Neural cell (in vitro differentiated cells): ENCODE data around the gene GSTA3. TPM values are rescaled to one million over a fixed set of nuclear protein-coding genes. Genes with fewer than 3 reads are reported as not detected.
"Not testable (repeated sequence)": the region's sequence is repeated elsewhere in the genome, so short reads cannot be mapped to it uniquely, and the experiment has no call there.

Experiments used
- H2AFZ ChIP-seq: fragments of 200-600, 300-800 bp; sonication (generic), shearing (Covaris generic); 2 replicates; pipeline ENCODE4 v1.6.0; 2014; ENCODE audit warnings: low read depth, mild to moderate bottlenecking, antibody characterized with exemption, low read length, moderate library complexity
- H3F3A ChIP-seq: fragments of 200-600 bp; shearing (Covaris generic); 2 replicates; pipeline ENCODE4 v1.6.1; 2016; ENCODE audit warnings: mild to moderate bottlenecking, moderate library complexity, mixed read lengths, antibody characterized with exemption, low read length; ENCODE audit not compliant: insufficient read depth, poor library complexity, severe bottlenecking
- H3K27ac ChIP-seq: fragments of 200-600, 300-800 bp; sonication (generic), shearing (Covaris generic); 2 replicates; pipeline ENCODE4 v1.5.1; 2014; ENCODE audit warnings: mild to moderate bottlenecking, low read length, moderate library complexity
- H3K27me3 ChIP-seq: fragments of 300-800, 200-600 bp; sonication (generic), shearing (Covaris generic); 2 replicates; pipeline ENCODE4 v1.6.0; 2014; ENCODE audit warnings: mild to moderate bottlenecking, low read depth, low read length, moderate library complexity; ENCODE audit not compliant: insufficient read depth
- H3K36me3 ChIP-seq: fragments of 300-800, 200-600 bp; sonication (generic), shearing (Covaris generic); 2 replicates; pipeline ENCODE4 v1.5.1; 2014; ENCODE audit warnings: mild to moderate bottlenecking, antibody characterized with exemption, low read length, moderate library complexity; ENCODE audit not compliant: insufficient read depth
- H3K4me2 ChIP-seq: fragments of 300-800, 200-600 bp; sonication (generic), shearing (Covaris generic); 2 replicates; pipeline ENCODE4 v1.6.0; 2014; ENCODE audit warnings: mild to moderate bottlenecking, low read length
- H3K4me3 ChIP-seq: fragments of 300-800, 200-600 bp; sonication (generic), shearing (Covaris generic); 2 replicates; pipeline ENCODE4 v1.5.1; 2014; ENCODE audit warnings: mild to moderate bottlenecking, low read length, moderate library complexity
- H3K79me2 ChIP-seq: fragments of 200-600 bp; shearing (Covaris generic); replicated peaks from 2 replicates; pipeline ENCODE4 v1.6.0; 2014; ENCODE audit warnings: mild to moderate bottlenecking, low read length, moderate library complexity; ENCODE audit not compliant: insufficient read depth
- H3K9ac ChIP-seq: fragments of 300-800, 200-600 bp; sonication (generic), shearing (Covaris generic); 2 replicates; pipeline ENCODE4 v1.6.1; 2016; ENCODE audit warnings: mild to moderate bottlenecking, low read length, mixed read lengths
- H3K9me2 ChIP-seq: fragments of 200-600 bp; shearing (Covaris generic); 2 replicates; pipeline ENCODE4 v1.6.1; 2016; ENCODE audit warnings: mild to moderate bottlenecking, low read length, mixed read lengths; ENCODE audit not compliant: insufficient read depth
- H3K9me3 ChIP-seq: fragments of 200-600, 300-800 bp; sonication (generic), shearing (Covaris generic); 2 replicates; pipeline ENCODE4 v1.6.1; 2016; ENCODE audit warnings: mild to moderate bottlenecking, mixed run types, low read length, moderate library complexity, mixed read lengths
- H4K20me1 ChIP-seq: fragments of 200-600 bp; shearing (Covaris generic); 2 replicates; pipeline ENCODE4 v1.6.1; 2016; ENCODE audit warnings: mild to moderate bottlenecking, mixed run types; ENCODE audit not compliant: insufficient read depth
- CTCF ChIP-seq: fragments of 450-650 bp; IDR thresholded peaks from 2 replicates; pipeline ENCODE4 v1.5.1; 2014; ENCODE audit warnings: antibody characterized with exemption, mild to moderate bottlenecking, moderate library complexity; ENCODE audit not compliant: poor library complexity, severe bottlenecking
- EP300 ChIP-seq: fragments of 450-650 bp; conservative IDR thresholded peaks from 2 replicates; pipeline ENCODE4 v1.6.1; 2014; ENCODE audit warnings: antibody characterized with exemption, mild to moderate bottlenecking, moderate library complexity; ENCODE audit not compliant: poor library complexity, severe bottlenecking
- EZH2 ChIP-seq: fragments of 200-600, 300-800 bp; shearing (Covaris generic), sonication (generic); IDR thresholded peaks from 2 replicates; pipeline ENCODE4 v1.6.1; 2014; ENCODE audit warnings: antibody characterized with exemption, low read length, borderline replicate concordance, mild to moderate bottlenecking; ENCODE audit not compliant: insufficient read depth, poor library complexity, severe bottlenecking
- MXI1 ChIP-seq: fragments of 450-650 bp; conservative IDR thresholded peaks from 2 replicates; pipeline ENCODE4 v1.6.1; 2014; ENCODE audit warnings: antibody characterized with exemption, mild to moderate bottlenecking; ENCODE audit not compliant: poor library complexity, severe bottlenecking
- POLR2AphosphoS5 ChIP-seq: IDR thresholded peaks from 2 replicates; pipeline ENCODE4 v1.6.1; 2012
- RAD21 ChIP-seq: fragments of 450-650 bp; conservative IDR thresholded peaks from 2 replicates; pipeline ENCODE4 v1.6.1; 2014; ENCODE audit warnings: antibody characterized with exemption, mild to moderate bottlenecking, moderate library complexity
- REST ChIP-seq: IDR thresholded peaks from 2 replicates; pipeline ENCODE4 v1.6.1; 2012; ENCODE audit warnings: borderline replicate concordance
- SMC3 ChIP-seq: fragments of 450-650 bp; conservative IDR thresholded peaks from 2 replicates; pipeline ENCODE4 v1.6.1; 2014; ENCODE audit warnings: antibody characterized with exemption, mild to moderate bottlenecking, moderate library complexity; ENCODE audit not compliant: poor library complexity
- TAF1 ChIP-seq: IDR thresholded peaks from 2 replicates; pipeline ENCODE4 v1.6.1; 2012; ENCODE audit warnings: low read depth
- polyA plus RNA-seq: library from polyadenylated mRNA; depleted of rRNA; stranded (reverse); fragments of >200 nt; gene quantifications from 2 replicates; pipeline ENCODE4 v1.2.3, GENCODE V29; 2014

The GSTA3 gene
- polyA plus RNA-seq, 1 donor from 2014 or later = not detected

GRCh38 chr6:52925919-52926792 lies 16.7 kb upstream of the GSTA3 start:
- no peaks in the 10 kb centered on the region for H3K9me3 ChIP-seq
- H3K79me2 ChIP-seq = no peaks in the 10 kb centered on the region
- H4K20me1 ChIP-seq = no peaks in the 10 kb centered on the region
- H2AFZ ChIP-seq = no peak overlapping the region
- no peak overlapping the region for H3K27ac ChIP-seq
- no peaks in the 10 kb centered on the region for H3K36me3 ChIP-seq
- no peak overlapping the region for H3K4me3 ChIP-seq
- H3K27me3 ChIP-seq = no peaks in the 10 kb centered on the region
- H3K9me2 ChIP-seq = no peaks in the 10 kb centered on the region
- H3K9ac ChIP-seq = no peak overlapping the region
- TF ChIP-seq TAF1 (no peak), POLR2AphosphoS5 (no peak), CTCF (no peak), SMC3 (no peak), EZH2 (no peak), MXI1 (no peak), EP300 (no peak)
- H3K4me2 ChIP-seq = no peak overlapping the region
- H3F3A ChIP-seq = no peaks in the 10 kb centered on the region

- no peak overlapping the region for H3K9ac ChIP-seq
- no peak overlapping the region for H3K27ac ChIP-seq
- H2AFZ ChIP-seq = no peak overlapping the region
- TF ChIP-seq MXI1 = no peak
- TF ChIP-seq REST = no peak
- TF ChIP-seq SMC3 = no peak
- TF ChIP-seq TAF1 = no peak
- no peak for TF ChIP-seq POLR2AphosphoS5
- no peak for TF ChIP-seq CTCF
- no peak for TF ChIP-seq EP300
- no peak for TF ChIP-seq EZH2
- no peak for TF ChIP-seq RAD21
- no peaks in the 10 kb centered on the region for H3K9me3 ChIP-seq
- no peak overlapping the region for H3K4me3 ChIP-seq
- H3K79me2 ChIP-seq = no peaks in the 10 kb centered on the region
- no peak overlapping the region for H3K4me2 ChIP-seq
- no peaks in the 10 kb centered on the region for H3K27me3 ChIP-seq
- H3K9me2 ChIP-seq = no peaks in the 10 kb centered on the region
- H4K20me1 ChIP-seq = no peaks in the 10 kb centered on the region
- no peaks in the 10 kb centered on the region for H3K36me3 ChIP-seq
- H3F3A ChIP-seq = no peaks in the 10 kb centered on the region
Measured at GRCh38 chr6:52925042-52925441, 15.5 kb upstream of the GSTA3 start.

GRCh38 chr6:52923689-52924088 lies 14.2 kb upstream of the GSTA3 start:
- not testable (repeated sequence) for H3K4me2 ChIP-seq, H2AFZ ChIP-seq, H3K9me3 ChIP-seq, H3K9me2 ChIP-seq, H3F3A ChIP-seq, H3K27ac ChIP-seq, H3K9ac ChIP-seq, H3K27me3 ChIP-seq, H3K36me3 ChIP-seq, H3K4me3 ChIP-seq, H4K20me1 ChIP-seq, H3K79me2 ChIP-seq
